HG03280 (cell line): ENCODE data around the gene ZNF497.

ENCODE experiments used
- ATAC-seq: cut with Tn5 transposase; IDR thresholded peaks from one replicate; pipeline ENCODE4 v1.9.1; 2021; ENCODE audit warnings: mild to moderate bottlenecking, moderate library complexity; ENCODE audit not compliant: unreplicated experiment

ZNF497 gene

DNA sequence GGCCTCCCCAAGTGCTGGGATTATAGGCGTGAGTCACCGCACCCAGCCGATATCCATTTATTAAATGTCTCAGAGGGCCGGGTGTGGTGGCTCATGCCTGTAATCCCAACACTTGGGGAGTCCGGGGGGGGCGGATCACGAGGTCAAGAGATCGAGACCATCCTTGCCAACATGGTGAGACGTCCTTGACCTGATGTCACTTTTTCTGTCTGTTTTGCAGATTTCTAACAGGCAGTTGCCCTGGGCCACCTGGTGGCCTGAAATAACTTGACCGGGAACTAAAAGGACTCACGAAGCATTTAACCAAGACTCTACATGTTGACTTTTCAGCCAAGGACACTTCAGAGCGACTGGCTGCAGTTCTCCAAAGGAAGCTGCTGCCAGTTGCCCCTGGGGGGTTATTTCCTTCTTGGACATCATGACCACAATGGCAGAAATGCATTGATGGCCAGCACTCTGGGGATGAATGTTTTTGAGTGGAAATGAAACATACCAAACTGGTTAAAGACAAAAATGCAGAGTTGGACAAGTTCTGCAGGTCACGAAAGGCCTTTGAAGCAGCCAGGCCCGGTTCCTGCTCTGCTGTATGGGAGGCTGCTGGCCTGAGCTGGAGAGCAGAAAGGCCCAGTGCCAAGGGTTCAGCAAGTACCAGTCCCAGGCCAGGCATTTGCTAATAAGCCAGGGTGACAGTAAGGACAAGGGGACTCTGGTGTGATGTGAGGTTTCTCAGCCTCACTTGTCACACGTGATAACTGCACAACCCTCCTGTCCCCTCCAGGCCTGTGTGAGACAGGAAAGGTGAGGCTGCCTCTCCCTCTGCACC is 10.0 kb upstream of the ZNF497 start:
- no peak for ATAC-seq

DNA sequence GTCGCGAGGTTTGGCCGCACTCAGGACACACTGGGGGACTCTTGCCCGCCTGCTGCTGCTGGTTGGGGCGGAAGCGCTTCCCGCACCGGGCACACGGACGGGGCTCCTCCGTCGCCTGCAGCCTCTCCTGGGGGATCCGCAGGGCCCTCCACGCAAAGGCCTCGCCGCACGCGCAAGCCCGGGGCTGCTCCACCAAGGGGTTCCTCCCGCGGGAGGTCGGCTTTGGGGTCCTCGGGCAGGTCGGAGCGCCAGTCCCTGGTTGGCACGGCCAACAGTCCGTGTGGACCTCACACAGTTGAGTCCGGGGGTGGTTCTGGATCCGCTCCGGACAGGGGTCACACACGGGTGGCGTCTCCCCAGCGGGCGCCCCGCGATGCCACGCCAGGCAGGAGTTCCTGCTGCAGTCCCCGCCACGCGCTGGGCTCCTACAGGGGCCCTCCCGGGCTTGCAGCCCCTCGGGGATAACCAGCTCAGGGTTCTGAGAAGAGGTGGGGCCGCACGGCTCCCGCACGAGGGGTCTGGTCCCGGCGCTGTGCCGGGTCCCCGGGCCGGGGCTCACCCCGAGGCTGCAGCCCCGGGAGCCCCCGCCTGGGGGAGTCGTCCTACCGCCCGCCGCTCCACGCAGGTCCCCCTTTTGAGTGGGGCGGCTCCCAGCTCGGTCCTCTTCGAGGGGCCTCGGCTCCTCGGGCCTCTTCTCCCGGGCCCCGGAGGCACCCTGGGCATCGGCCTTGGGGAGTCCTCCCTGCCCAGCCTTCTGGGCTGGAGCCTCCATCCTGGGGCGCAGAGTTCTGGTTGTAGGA is 6.2 kb upstream of the ZNF497 start:
- ATAC-seq, result no peak

DNA sequence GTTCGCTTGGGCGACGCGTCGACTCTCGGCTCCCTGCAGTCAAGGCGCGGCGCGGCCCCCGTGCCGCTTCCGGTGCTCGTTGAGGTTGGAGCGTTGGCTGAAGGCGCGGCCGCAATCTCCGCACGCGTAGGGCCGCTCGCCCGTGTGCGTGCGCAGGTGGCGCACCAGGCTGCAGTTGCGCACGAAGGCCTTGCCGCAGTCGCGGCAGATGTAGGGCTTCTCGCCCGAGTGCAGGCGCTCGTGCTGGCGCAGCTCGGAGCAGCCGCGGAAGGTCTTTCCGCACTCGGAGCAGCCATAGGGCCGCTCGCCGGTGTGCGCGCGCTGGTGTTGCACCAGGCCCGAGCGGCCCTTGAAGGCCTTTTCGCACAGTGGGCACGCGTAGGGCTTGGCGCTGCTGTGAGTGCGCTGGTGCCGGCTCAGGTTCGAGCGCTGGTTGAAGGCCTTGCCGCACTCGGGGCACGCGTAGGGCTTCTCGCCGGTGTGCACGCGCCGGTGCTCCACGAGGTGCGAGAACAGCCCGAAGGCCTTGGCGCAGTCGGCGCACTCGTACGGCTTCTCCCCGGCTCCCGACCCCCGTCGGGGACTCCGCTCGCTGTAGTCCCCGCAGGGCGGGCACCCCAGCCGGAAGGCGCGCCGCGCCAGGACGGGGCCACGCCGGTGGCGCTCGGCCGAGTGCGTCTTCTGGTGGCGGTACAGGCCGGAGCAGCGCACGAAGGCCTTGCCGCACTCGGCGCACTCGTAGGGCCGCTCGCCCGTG is 5.3 kb upstream of the ZNF497 start:
- no peak for ATAC-seq

DNA sequence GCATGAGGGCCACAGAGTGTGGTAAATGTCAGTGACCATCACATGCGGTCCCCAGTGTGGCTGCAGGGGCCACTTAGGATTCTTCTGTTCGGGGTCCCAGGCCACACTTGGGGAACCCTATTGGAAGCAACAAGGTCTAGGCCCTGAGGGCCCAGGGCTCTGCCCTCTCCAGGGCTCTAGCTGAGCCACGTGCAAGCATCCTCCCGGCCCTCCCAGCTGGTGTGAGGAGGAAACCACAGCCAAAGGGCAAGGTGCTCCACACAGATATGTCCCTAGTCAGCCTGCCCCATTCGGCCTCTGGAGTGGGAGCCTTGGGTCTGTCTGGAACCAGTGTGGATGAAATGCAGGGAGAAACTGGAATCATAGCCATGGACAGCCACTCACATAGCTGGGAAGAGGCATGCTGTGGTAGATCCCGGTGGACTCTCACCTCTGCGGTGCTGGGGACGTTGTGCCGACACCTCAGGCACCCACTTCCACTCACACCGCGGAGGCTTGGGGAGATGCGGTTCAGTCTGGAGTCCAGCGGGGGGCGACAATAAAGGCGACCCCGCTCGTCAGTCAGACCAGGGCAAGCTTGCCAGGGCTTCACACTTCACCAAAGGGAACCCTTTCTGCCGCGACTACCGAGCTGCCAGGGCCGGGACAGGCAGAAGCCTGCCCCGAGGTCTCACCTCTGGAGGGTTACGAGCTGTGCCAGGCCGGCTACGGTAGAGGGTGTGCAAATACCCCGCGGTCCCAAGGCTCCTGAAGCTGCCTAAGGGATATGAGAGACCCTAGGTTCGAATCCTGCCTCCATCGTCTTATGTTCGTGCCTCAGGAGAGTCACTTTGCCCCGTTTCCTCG is 4.3 kb upstream of the ZNF497 start:
- ATAC-seq, result no peak

DNA sequence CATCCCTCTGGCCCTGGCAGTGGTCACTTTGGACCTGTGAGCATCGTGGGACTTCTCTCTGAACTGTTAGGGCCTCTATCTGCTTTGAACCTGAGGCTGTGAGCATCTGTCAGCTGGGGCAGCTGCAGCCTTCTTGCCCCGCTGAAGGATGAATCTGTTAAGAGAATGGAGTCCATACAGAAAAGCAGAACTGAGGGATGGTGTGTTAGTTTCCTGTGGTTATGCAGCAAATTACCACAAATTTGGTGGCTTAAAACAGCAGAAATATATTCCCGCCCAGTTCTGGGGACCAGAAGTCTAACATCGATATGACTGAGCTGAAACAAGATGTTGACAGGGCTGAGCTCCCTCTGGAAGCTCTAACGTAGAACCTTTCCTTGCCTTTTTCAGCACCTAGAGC is 1.6 kb upstream of the ZNF497 start:
- ATAC-seq, result no peak

DNA sequence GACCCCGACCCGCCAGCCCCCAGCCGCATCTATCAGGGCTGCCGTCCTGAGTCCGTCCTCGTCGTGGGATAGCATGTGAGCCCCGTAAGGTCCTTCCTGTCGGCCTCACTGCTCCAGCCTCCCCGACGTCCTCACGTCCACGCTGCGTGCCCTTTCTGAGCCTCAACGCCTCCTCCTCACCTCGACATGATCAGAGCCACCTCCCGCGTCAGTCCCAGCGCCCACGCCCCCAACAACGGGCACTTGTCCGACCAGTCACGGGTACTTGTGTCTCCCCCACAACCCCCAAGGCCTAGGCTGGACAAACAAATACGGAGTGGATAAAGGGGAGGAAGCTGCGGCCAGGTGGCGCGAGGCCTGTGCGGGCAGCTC is 665 bp downstream of the ZNF497 start:
- no peak for ATAC-seq

DNA sequence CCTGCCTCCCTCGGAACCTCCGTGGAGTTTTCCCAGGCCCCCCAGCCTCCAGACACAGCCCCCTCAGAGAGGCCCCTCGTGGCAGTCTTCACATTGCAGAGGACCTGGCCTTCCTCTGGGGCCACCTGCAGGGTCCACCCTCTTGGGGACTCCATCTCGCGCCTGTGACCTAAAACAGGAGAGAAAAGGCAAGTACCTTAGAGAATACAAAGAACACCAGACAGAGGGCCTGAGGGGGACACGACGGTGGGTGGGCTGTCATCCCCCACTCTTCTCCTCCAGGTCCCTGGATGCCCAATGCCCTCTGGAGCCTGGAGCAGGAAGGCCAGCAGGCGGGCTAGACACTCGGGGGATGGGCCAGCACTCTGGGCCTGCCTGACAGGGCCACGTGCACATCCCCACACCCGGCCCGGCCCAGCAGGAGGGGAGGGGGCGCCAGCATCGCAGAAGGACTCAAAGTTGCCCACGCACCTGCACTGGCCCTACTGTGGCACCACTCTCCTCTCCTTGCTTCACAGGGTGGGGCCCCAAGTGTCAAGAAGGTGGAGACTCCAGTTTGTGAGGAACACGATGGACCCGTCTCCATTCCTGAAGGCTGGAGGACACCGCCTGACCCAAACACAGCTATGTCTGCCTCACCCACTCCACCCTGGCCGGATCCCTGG is 4.9 kb downstream of the ZNF497 start:
- no peak for ATAC-seq

DNA sequence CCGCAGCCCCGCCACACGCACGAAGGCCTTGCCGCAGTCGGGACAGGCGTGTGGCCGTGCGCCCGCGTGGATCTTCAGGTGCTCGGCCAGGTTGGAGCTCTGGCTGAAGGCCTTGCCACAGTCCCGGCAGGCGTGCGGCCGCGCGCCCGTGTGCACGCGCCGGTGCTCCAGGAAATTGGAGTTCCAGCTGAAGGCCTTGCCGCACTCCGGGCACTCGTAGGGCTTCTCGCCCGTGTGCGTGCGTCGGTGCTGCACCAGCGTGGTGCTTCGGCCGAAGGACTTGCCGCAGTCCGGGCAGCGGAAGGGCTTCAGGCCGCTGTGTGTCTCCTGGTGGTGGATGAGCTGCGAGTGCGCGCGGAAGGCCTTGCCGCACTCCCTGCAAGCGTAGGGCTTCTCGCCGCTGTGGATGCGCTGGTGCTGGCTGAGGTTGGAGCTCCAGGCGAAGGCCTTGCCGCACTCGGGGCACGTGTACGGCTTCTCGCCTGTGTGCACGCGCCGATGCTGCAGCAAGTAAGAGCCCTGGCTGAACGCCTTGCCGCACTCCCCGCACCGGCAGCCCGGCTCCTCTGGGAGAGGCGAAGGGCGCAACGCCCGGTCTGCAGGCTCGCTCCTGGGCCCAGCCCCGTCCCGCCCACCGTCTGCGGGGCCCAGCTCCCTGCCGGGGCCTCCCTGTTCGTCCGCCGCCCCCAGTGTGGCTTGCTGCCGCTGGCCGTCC is 5.6 kb downstream of the ZNF497 start:
- ATAC-seq, result no peak

DNA sequence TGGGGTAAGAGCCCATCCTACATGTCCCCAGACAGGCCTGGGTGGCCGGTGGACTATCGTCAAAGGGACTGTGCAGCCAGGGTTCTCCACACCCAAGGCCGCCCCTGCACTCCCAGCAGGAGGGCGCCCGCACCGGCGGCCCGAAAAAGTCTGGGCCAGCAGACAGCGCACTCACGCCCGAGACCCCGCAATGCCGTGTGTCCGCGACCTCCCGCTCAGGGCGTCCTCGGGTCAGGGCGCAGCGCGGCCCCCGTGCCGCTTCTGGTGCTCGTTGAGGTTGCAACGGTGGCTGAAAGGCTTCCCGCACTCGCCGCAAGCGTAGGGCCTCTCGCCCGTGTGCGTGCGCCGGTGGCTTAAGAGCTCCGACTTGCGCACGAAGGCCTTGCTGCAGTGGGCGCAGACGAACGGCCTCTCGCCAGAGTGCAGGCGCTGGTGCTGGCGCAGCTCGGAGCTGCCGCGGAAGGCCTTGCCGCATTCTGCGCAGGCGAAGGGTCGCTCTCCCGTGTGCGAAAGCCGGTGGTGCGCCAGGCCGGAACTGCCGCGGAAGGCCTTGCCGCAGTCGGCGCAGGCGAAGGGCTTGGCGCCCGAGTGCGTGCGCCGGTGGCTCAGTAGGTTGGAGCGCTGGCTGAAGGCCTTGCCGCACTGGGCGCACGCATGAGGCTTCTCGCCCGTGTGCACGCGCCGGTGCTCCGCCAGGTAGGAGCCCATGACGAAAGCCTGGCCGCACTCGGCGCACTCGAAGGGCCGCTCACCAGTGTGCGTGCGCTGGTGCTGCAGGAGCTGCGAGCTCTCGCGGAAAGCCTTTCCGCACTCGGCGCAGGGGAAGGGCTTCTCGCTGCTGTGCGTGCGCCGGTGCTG is 6.4 kb downstream of the ZNF497 start:
- no peak for ATAC-seq

DNA sequence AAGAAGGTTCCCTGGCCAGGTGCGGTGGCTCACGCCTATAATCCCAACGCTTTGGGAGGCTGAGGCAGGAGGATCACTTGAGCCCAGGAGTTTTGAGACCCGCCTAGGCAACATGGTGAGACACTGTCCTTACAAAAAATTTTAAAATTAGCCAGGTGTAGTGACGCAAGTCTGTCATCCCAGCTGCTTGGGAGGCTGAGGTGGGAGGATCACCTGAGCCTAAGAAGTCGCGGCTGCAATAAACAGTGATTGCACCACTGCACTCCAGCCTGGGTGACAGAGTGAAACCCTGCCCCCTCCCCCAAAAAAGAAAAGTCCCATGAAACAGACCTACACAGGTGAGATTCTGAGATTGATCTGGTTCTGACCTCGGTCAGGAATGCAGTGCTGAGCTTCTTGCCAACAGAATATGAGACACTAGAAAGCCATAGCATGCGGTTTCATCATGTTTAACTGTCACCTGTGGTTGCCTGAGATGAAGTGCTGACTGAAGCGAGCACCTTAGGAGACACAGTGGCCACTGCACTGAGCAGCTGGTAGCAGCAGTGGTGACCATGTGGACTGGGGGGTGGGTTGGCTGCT is 7.2 kb downstream of the ZNF497 start:
- ATAC-seq, result no peak

DNA sequence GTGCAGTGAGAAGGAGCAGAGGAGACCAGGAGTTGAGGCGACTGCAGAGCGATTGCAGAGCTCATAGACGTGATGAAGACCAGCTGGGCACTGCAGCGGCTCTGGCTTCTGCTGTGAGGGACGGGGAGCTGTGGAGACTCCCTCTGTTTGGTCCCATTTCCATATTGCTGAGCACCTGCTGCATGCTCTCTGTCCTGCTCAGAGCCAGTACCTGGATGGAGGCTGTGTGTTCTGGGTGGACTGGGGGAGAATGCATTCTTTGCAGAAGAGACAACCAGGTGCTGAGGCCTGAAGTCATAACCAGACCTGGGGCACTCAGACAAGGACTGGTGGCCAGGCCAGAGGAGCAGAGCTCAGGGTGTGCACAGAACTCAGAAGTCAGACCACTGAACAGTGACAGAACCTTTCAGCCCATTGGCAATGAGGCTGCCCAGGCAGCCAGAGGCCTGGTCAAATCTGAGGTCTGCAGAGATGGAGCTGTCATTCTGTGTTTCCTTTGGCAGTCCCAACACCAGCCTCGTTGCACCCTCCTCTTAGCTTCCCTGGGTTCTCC is 8.0 kb downstream of the ZNF497 start:
- no peak for ATAC-seq

DNA sequence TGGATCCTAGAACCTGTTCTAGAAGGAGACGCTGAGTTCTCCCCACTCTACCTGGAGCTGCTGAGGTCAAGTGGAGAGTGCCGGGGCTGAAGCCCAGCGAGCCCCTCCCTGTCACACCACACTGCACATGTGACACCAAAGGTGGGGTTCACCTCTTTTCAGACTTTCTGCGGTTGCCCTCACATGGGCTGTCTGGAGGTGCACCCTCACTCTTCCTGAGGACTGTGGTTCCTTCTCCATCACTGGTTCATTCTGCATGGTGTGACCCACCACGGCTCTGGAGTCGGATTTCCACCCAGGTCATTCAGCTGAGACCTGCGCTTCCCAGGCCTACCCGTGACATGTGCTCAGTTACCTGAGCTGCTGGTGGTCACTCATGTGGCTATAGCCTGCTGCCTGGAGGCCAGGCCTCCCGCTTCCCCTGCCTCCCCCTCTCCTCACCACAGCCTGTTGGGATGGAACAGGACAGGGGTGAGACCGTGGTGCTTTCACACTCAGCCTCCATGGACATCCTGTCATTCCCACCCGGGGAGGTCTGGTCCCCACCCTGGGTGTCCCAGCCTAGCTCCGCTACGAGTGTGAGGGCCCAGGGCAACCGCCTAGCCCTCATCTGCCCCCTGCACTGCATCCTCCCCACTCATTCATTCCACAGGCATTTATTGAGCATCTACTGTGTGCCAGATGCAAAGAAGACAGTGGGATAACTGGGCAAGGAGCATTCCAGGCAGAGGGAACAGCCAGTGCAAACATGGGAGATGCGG is 8.7 kb downstream of the ZNF497 start:
- ATAC-seq, result no peak

DNA sequence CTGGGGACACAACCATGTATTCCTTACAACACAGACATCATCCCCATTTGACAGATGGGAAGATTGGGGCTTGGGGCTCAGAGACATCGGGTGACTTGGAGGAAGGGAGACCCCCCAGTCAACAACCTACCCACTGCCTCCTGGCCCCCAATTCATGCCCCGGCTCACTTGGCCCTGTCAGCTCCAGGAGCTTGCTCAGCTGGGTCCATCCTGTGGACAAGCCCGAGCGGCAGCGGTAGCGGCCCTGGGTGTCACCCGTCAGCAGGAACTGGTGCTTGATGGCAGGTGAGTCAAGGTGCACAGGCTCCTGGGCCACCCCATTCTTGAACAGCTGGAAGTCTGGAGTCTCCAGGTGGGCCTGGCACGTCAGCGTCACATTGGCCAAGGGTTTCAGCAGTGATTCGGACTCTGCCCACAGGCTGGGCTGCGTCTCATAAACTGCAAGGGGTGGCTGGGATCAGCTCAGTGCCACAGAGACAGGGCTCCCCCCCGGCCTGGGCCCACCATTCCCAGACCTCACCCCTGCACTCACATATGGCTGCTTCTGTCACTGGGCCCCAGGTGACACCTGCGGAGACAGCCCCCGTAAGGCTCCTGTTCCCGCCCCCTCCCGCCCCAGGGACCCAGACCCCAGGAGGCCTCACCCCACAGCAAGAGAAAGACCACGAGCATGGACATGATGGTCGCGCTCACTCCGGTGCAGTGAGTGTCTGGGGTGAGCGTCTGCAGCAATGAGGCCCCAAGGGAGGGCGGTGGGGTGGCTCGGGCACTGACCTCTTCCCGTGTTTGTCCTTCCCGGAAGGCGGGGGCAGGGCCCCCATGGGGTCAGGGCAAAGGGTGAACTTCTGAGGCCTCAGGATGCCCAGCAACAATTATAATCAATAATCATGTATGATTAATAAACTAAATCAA is 9.5 kb downstream of the ZNF497 start, which contains the start of gene A1BG:
TSS of gene A1BG (minus strand) at position 733 of the 912 bp plus-strand sequence. CDS start at position 678, 55 bp downstream.
- ATAC-seq, result no peak

DNA sequence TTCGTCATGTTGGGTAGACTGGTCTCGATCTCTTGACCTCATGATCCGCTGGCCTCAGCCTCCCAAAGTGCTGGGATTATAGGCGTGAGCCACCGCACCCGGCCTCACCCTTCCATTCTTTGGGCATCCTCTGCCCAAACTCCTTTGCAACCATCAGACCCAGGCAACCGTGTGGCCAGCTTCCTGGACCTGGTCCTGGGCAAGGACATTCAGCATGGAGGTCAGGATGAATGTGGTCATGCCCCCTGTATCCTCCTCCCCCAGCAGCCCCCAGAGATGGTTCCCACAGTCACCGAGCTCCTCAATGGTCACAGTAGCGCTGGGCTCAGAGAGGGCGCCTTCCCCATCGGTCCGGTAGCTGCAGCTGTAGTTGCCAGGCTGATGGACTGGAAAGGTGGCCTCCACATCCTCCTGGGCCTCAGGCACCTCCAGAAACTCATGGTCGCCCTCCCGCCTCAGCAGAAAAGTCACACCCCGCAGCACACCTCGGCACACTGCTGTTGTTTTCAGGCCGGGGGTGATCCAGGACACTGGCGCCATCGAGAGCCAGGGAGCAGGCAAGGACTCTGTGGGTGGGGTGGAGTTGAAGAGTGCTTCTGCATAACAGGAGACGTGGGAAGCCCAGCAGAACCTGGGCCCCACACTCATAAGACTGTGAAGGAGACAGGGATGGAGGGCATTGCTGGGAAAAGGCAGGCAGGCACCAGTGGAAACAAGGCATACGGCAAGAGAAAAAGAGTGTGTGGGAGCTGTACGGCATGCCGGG is 10.4 kb downstream of the ZNF497 start:
- ATAC-seq, result no peak

DNA sequence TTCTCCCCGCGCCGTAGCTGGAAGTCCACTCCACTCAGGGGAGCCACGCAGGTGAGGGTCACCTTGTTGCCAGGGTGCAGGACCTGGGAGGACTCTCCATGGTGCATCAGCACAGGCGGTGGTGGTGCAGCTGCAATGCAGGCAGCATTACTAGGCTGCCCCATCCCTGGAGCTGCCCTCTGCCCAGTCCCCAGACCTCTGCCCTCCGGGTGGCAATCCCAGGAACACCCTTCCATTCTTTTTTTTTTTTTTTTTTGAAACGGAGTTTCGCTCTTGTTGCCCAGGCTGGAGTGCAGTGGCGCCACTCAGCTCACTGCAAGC is 11.0 kb downstream of the ZNF497 start:
- no peak for ATAC-seq
